IPS-15b (cell line): ENCODE measurements around the gene GMDS.

Experiments used
- H3K27me3 ChIP-seq: one replicate; pipeline ENCODE4 v1.6.1; 2013; ENCODE audit warnings: low read length; ENCODE audit not compliant: control insufficient read depth, insufficient read depth
- H3K36me3 ChIP-seq: one replicate; pipeline ENCODE4 v1.6.1; 2013; ENCODE audit warnings: low read length; ENCODE audit not compliant: control insufficient read depth, insufficient read depth
- H3K4me1 ChIP-seq: one replicate; pipeline ENCODE4 v1.6.1; 2013; ENCODE audit warnings: mild to moderate bottlenecking, low read length; ENCODE audit not compliant: control insufficient read depth, insufficient read depth
- H3K4me3 ChIP-seq: one replicate; pipeline ENCODE4 v1.5.1; 2013; ENCODE audit warnings: low read depth, low read length
- H3K9ac ChIP-seq: one replicate; pipeline ENCODE4 v1.6.1; 2013; ENCODE audit warnings: low read depth, mild to moderate bottlenecking, low read length
- H3K9me3 ChIP-seq: one replicate; pipeline ENCODE4 v1.6.1; 2013; ENCODE audit warnings: mild to moderate bottlenecking, low read length; ENCODE audit not compliant: control insufficient read depth, insufficient read depth

GMDS gene

GRCh38 chr6:1599469-1599868 lies 645.9 kb downstream of the GMDS start:
- Histone ChIP-seq H3K27me3 (peaks cover 33% of the 10 kb centered on the region), H3K9ac (no peak overlapping the region), H3K4me3 (no peak overlapping the region), H3K36me3 (no peaks in the 10 kb centered on the region), H3K4me1 (peaks cover 11% of the 10 kb centered on the region), H3K9me3 (no peaks in the 10 kb centered on the region)

- no peaks in the 10 kb centered on the region for H3K36me3 ChIP-seq
- H3K9me3 ChIP-seq, result no peaks in the 10 kb centered on the region
- no peak overlapping the region for H3K9ac ChIP-seq
- H3K4me3 ChIP-seq, result no peak overlapping the region
- peaks cover 11% of the 10 kb centered on the region for H3K4me1 ChIP-seq
- H3K27me3 ChIP-seq, result peaks cover 29% of the 10 kb centered on the region
Measured at GRCh38 chr6:1598886-1599285, 646.5 kb downstream of the GMDS start.

GRCh38 chr6:1598433-1598832 lies 647.0 kb downstream of the GMDS start:
- Histone ChIP-seq H3K9ac (no peak overlapping the region), H3K9me3 (no peaks in the 10 kb centered on the region), H3K27me3 (peaks cover 29% of the 10 kb centered on the region)

GRCh38 chr6:1597924-1598323 lies 647.5 kb downstream of the GMDS start:
- peaks cover 11% of the 10 kb centered on the region for H3K4me1 ChIP-seq
- no peak overlapping the region for H3K4me3 ChIP-seq
- H3K9ac ChIP-seq, result no peak overlapping the region
- peaks cover 24% of the 10 kb centered on the region for H3K27me3 ChIP-seq
- no peaks in the 10 kb centered on the region for H3K9me3 ChIP-seq
- H3K36me3 ChIP-seq, result no peaks in the 10 kb centered on the region

More at GRCh38 chr6:1598433-1598832, 647.0 kb downstream of the GMDS start:
- H3K4me1 ChIP-seq, result peaks cover 11% of the 10 kb centered on the region
- H3K36me3 ChIP-seq, result no peaks in the 10 kb centered on the region
- no peak overlapping the region for H3K4me3 ChIP-seq

- H3K27me3 ChIP-seq, result peaks cover 17% of the 10 kb centered on the region
- H3K4me1 ChIP-seq, result peaks cover 11% of the 10 kb centered on the region
- H3K9me3 ChIP-seq, result no peaks in the 10 kb centered on the region
- H3K4me3 ChIP-seq, result no peak overlapping the region
- H3K9ac ChIP-seq, result no peak overlapping the region
- no peaks in the 10 kb centered on the region for H3K36me3 ChIP-seq
Measured at GRCh38 chr6:1597121-1597744, 648.2 kb downstream of the GMDS start.

GRCh38 chr6:1596088-1596852 lies 649.1 kb downstream of the GMDS start:
- H3K9ac ChIP-seq, result no peak overlapping the region
- H3K27me3 ChIP-seq, result peaks cover 13% of the 10 kb centered on the region
- no peaks in the 10 kb centered on the region for H3K9me3 ChIP-seq
- no peaks in the 10 kb centered on the region for H3K36me3 ChIP-seq
- H3K4me1 ChIP-seq, result peaks cover 11% of the 10 kb centered on the region
- no peak overlapping the region for H3K4me3 ChIP-seq

GRCh38 chr6:1595271-1596087 lies 649.9 kb downstream of the GMDS start:
- Histone ChIP-seq H3K4me1 (peaks cover 11% of the 10 kb centered on the region), H3K36me3 (no peaks in the 10 kb centered on the region), H3K27me3 (peaks cover 11% of the 10 kb centered on the region), H3K4me3 (no peak overlapping the region), H3K9ac (no peak overlapping the region), H3K9me3 (no peaks in the 10 kb centered on the region)

- H3K27me3 ChIP-seq, result peaks cover 8% of the 10 kb centered on the region
- H3K36me3 ChIP-seq, result no peaks in the 10 kb centered on the region
- H3K4me1 ChIP-seq, result peaks cover 11% of the 10 kb centered on the region
- H3K4me3 ChIP-seq, result no peak overlapping the region
- no peaks in the 10 kb centered on the region for H3K9me3 ChIP-seq
- H3K9ac ChIP-seq, result no peak overlapping the region
Measured at GRCh38 chr6:1594445-1595200, 650.8 kb downstream of the GMDS start.

- H3K36me3 ChIP-seq, result no peaks in the 10 kb centered on the region
- H3K4me3 ChIP-seq, result no peak overlapping the region
- H3K4me1 ChIP-seq, result peaks cover 11% of the 10 kb centered on the region
- H3K9ac ChIP-seq, result no peak overlapping the region
- no peaks in the 10 kb centered on the region for H3K9me3 ChIP-seq
- H3K27me3 ChIP-seq, result peaks cover 5% of the 10 kb centered on the region
Measured at GRCh38 chr6:1593958-1594314, 651.5 kb downstream of the GMDS start.

GRCh38 chr6:1593286-1593957 lies 652.0 kb downstream of the GMDS start:
- Histone ChIP-seq H3K27me3 (peaks cover 5% of the 10 kb centered on the region), H3K4me3 (no peak overlapping the region), H3K9me3 (no peaks in the 10 kb centered on the region), H3K9ac (no peak overlapping the region), H3K4me1 (peaks cover 11% of the 10 kb centered on the region), H3K36me3 (no peaks in the 10 kb centered on the region)

- peaks cover 5% of the 10 kb centered on the region for H3K27me3 ChIP-seq
- peaks cover 11% of the 10 kb centered on the region for H3K4me1 ChIP-seq
- H3K9ac ChIP-seq, result no peak overlapping the region
- H3K9me3 ChIP-seq, result no peaks in the 10 kb centered on the region
- H3K36me3 ChIP-seq, result no peaks in the 10 kb centered on the region
- no peak overlapping the region for H3K4me3 ChIP-seq
Measured at GRCh38 chr6:1592852-1593251, 652.6 kb downstream of the GMDS start.
